IMR-90 (cell line): ENCODE measurements around the gene ITGA1. TPM values are rescaled to one million over a fixed set of nuclear protein-coding genes. Genes with fewer than 3 reads are reported as not detected.

Source experiments
- ATAC-seq: fragments of 200-7000 bp; cut with Tn5 transposase; 2 replicates; pipeline ENCODE4 v1.9.1; 2020; ENCODE audit warnings: low read depth, mild to moderate bottlenecking, moderate library complexity
- BruUV-seq: library from RNA; stranded (reverse); fragments of 400-500 nt; replicated peaks from 2 replicates; lab custom pipeline; 2021; lab: Mats Ljungman, UMichigan
- CTCF ChIA-PET: fragments of 300-600 bp; formaldehyde crosslinking; extraction: SDS; loops from one replicate; lab custom pipeline; 2021; ENCODE audit warnings: antibody characterized with exemption; lab: Yijun Ruan, JAX
- POLR2A ChIA-PET: fragments of 300-600 bp; sonication (Branson Sonifier 250); formaldehyde crosslinking; loops from one replicate; lab custom pipeline; 2022; ENCODE audit warnings: antibody characterized with exemption; ENCODE audit not compliant: unreplicated experiment; lab: Charles Lee
- DNase-seq: peaks from one replicate; pipeline ENCODE4 v3.0.0; 2013
- H2AFZ ChIP-seq: replicated peaks from 2 replicates; pipeline ENCODE3; 2013; ENCODE audit warnings: low read length, mild to moderate bottlenecking; ENCODE audit not compliant: poor library complexity
- H2AK5ac ChIP-seq: 2 replicates; pipeline ENCODE4 v1.6.1; 2013; ENCODE audit warnings: low read depth, low read length, inconsistent platforms
- H2AK9ac ChIP-seq: replicated peaks from 2 replicates; pipeline ENCODE3; 2013; ENCODE audit warnings: mild to moderate bottlenecking, low read depth, low read length, moderate library complexity; ENCODE audit not compliant: poor library complexity
- H2BK120ac ChIP-seq: 2 replicates; pipeline ENCODE4 v1.6.1; 2013; ENCODE audit warnings: low read depth, low read length, inconsistent platforms
- H2BK15ac ChIP-seq: 3 replicates; pipeline ENCODE4 v1.6.1; 2013; ENCODE audit warnings: low read depth, low read length, inconsistent platforms
- H2BK20ac ChIP-seq: 2 replicates; pipeline ENCODE4 v1.6.1; 2013; ENCODE audit warnings: low read depth, mild to moderate bottlenecking, inconsistent platforms, low read length, moderate library complexity
- H2BK5ac ChIP-seq: 2 replicates; pipeline ENCODE4 v1.6.1; 2013; ENCODE audit warnings: mild to moderate bottlenecking, low read depth, low read length, inconsistent platforms; ENCODE audit not compliant: poor library complexity, severe bottlenecking
- H3K14ac ChIP-seq: replicated peaks from 2 replicates; pipeline ENCODE4 v1.6.1; 2013; ENCODE audit warnings: low read depth, low read length, inconsistent platforms
- H3K18ac ChIP-seq: 2 replicates; pipeline ENCODE4 v1.6.1; 2013; ENCODE audit warnings: low read depth, low read length, control low read depth
- H3K23ac ChIP-seq: 2 replicates; pipeline ENCODE4 v1.6.1; 2013; ENCODE audit warnings: low read depth, low read length, inconsistent platforms
- H3K27ac ChIP-seq: 2 replicates; pipeline ENCODE4 v1.5.1; 2013; ENCODE audit warnings: mild to moderate bottlenecking, control low read depth, low read length; ENCODE audit not compliant: insufficient read depth
- H3K27me3 ChIP-seq: 2 replicates; pipeline ENCODE4 v1.6.1; 2013; ENCODE audit warnings: low read length; ENCODE audit not compliant: control insufficient read depth, insufficient read depth
- H3K36me3 ChIP-seq: 2 replicates; pipeline ENCODE4 v1.6.1; 2013; ENCODE audit warnings: low read length, mixed read lengths; ENCODE audit not compliant: control insufficient read depth, insufficient read depth
- H3K4ac ChIP-seq: 2 replicates; pipeline ENCODE4 v1.6.1; 2013; ENCODE audit warnings: low read depth, low read length, inconsistent platforms
- H3K4me1 ChIP-seq: 2 replicates; pipeline ENCODE4 v1.6.1; 2013; ENCODE audit warnings: low read length, mixed read lengths; ENCODE audit not compliant: control insufficient read depth, insufficient read depth
- H3K4me2 ChIP-seq: 2 replicates; pipeline ENCODE4 v1.6.1; 2013; ENCODE audit warnings: low read depth, mild to moderate bottlenecking, control low read depth, low read length, moderate library complexity
- H3K4me3 ChIP-seq: 2 replicates; pipeline ENCODE4 v1.5.1; 2013; ENCODE audit warnings: low read depth, mild to moderate bottlenecking, control low read depth, low read length, moderate library complexity; ENCODE audit not compliant: insufficient read depth
- H3K56ac ChIP-seq: 2 replicates; pipeline ENCODE4 v1.6.1; 2013; ENCODE audit warnings: low read length, inconsistent platforms; ENCODE audit not compliant: insufficient read depth; ENCODE audit errors: extremely low read depth
- H3K79me1 ChIP-seq, 2 experiments: 2 replicates each; pipeline ENCODE4 v1.6.1; 2013; ENCODE audit warnings: low read length in 2 of 2, inconsistent platforms in 1 of 2, low read depth in 1 of 2
- H3K9ac ChIP-seq: 2 replicates; pipeline ENCODE4 v1.6.1; 2013; ENCODE audit warnings: low read depth, low read length, control low read depth
- H3K9me1 ChIP-seq: 2 replicates; pipeline ENCODE4 v1.6.1; 2013; ENCODE audit warnings: low read length, inconsistent platforms; ENCODE audit not compliant: insufficient read depth
- H3K9me3 ChIP-seq: 2 replicates; pipeline ENCODE4 v1.6.1; 2013; ENCODE audit warnings: low read length; ENCODE audit not compliant: control insufficient read depth, insufficient read depth
- H4K20me1 ChIP-seq: 2 replicates; pipeline ENCODE4 v1.6.1; 2013; ENCODE audit warnings: low read length, inconsistent platforms; ENCODE audit not compliant: insufficient read depth
- H4K5ac ChIP-seq: 2 replicates; pipeline ENCODE4 v1.6.1; 2013; ENCODE audit warnings: mild to moderate bottlenecking, low read depth, low read length, control low read depth
- H4K8ac ChIP-seq, 2 experiments: 2 replicates each; pipeline ENCODE4 v1.6.1; 2013; ENCODE audit warnings: low read depth in 2 of 2, low read length in 2 of 2, control low read depth in 1 of 2, inconsistent platforms in 1 of 2
- H4K91ac ChIP-seq: 2 replicates; pipeline ENCODE4 v1.6.1; 2013; ENCODE audit warnings: low read depth, low read length, inconsistent platforms; ENCODE audit not compliant: insufficient read depth
- MAZ ChIP-seq: IDR thresholded peaks from 2 replicates; pipeline ENCODE4 v1.6.1; 2012; ENCODE audit warnings: low read depth, mild to moderate bottlenecking, low read length, improper control_type of control experiment, moderate library complexity, borderline replicate concordance
- POLR2A ChIP-seq: IDR thresholded peaks from 2 replicates; pipeline ENCODE4 v1.6.1; 2012; ENCODE audit warnings: mild to moderate bottlenecking, low read depth, low read length
- SMC3 ChIP-seq: fragments of 150-350 bp; IDR thresholded peaks from 2 replicates; pipeline ENCODE4 v1.6.1; 2016; ENCODE audit warnings: low read depth, mild to moderate bottlenecking, antibody characterized with exemption, low read length, moderate library complexity
- WGBS, 2 experiments: methylation state at CpG; one replicate each; pipeline versions ENCODE4 v1.1.5 to v1.1.7; 2013; ENCODE audit warnings: missing lambda C conversion rate in 2 of 2; ENCODE audit not compliant: insufficient read length in 1 of 2; ENCODE audit errors: extremely low coverage in 2 of 2; 5-methylcytosine and 5-hydroxymethylcytosine counted together
- dilution Hi-C: fragments of 300-500 bp; cut with HindIII; formaldehyde crosslinking; loops from one replicate; pipeline ENCODE4 v1.14.3; 2018; ENCODE audit warnings: low sequenced_read_pairs; ENCODE audit not compliant: unreplicated experiment
- in situ Hi-C: fragments of 300-500 bp; cut with MboI; formaldehyde crosslinking; loops from 3 replicates; pipeline ENCODE4 v1.14.3; 2019; ENCODE audit warnings: low sequenced_read_pairs, inconsistent platforms, mixed read lengths
- intact Hi-C: fragments of 100-400 bp; cut with micrococcal nuclease; formaldehyde crosslinking; loops from 2 replicates; pipeline ENCODE4 v1.10.0; 2022
- polyA plus RNA-seq, 3 experiments: library from polyadenylated mRNA; depleted of rRNA; stranded (reverse); fragments of >200 nt; gene quantifications; 2 replicates each; pipeline ENCODE4 v1.2.3, GENCODE V29; 2012; ENCODE audit warnings: low replicate concordance in 1 of 3
- total RNA-seq: library from RNA; depleted of rRNA; stranded (reverse); fragments of >200 nt; gene quantifications from 2 replicates; pipeline ENCODE4 v1.2.3, GENCODE V29; 2012
- TF ChIP-seq, protein P1 (sequence below): fragments of 150-350 bp; IDR thresholded peaks from 2 replicates; pipeline ENCODE4 v1.6.1; 2017; ENCODE audit warnings: mild to moderate bottlenecking, antibody characterized with exemption, low read length, low read depth

ITGA1 gene
- total and polyA plus RNA-seq, 2 of the 4 experiments (the other 2 are of a cell fraction) = 22.3 to 95.2 TPM

DNA sequence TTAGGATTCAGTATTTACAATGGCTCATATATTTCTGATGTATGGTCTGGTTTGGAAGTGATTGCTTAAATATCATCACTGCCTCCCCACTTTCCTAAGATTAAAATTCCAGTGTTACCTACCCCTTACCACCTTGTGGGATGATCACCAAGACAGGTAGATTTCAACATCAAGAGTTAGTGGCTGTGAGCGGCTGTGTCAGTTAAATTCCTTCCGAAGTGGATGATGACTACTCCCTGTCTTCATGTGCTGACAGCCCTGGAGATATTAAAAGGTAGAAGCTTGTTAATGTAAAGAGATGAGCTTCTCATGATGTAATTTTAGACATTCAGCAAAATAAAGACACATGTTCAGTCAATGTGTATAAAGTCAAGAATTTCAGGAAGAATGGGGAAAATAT, 205.7 kb downstream of the ITGA1 start:
- no peak overlapping the region for H2AK9ac ChIP-seq
- no peak overlapping the region for H4K5ac ChIP-seq
- H3K36me3 ChIP-seq = peaks cover 5% of the 10 kb centered on the region; the same call in 1 of the 2 replicates
- no peak overlapping the region for H2BK15ac ChIP-seq
- no peak overlapping the region for H2AFZ ChIP-seq
- no peak overlapping the region for H3K4me2 ChIP-seq
- no peak overlapping the region for H2BK5ac ChIP-seq
- ChIA-PET CTCF (interaction anchor here (0.6 to 0.8 kb wide), 3 partner anchors 44 to 81 kb away, joined by 3 read pairs; no protein-coding TSS in a partner anchor), POLR2A (no interaction called here)
- H3K4me1 ChIP-seq = peaks cover 19% of the 10 kb centered on the region
- peaks cover 8% of the 10 kb centered on the region; the same call in 1 of the 2 replicates for H3K9me1 ChIP-seq
- peak overlapping the region; percentile 28; the same call in 1 of the 2 replicates for H3K23ac ChIP-seq
- no peak overlapping the region for H2AK5ac ChIP-seq
- in situ Hi-C loops (no loop called here), intact Hi-C loops (loop anchor here (5.0 kb wide), 1 partner anchor 34 kb away; no protein-coding TSS in a partner anchor), dilution Hi-C loops (no loop called here)
- DNase-seq = no peak
- H3K4ac ChIP-seq = no peak overlapping the region
- no peak overlapping the region for H3K56ac ChIP-seq
- H3K4me3 ChIP-seq = no peak overlapping the region
- H3K27me3 ChIP-seq = no peaks in the 10 kb centered on the region
- H3K9me3 ChIP-seq = no peaks in the 10 kb centered on the region
- H3K14ac ChIP-seq = no peak overlapping the region
- no peak overlapping the region for H4K91ac ChIP-seq
- whole genome bisulfite sequencing, 2 experiments = no CpG with 5 or more reads among the region's 2 CpGs
- no TSS peak for BruUV-seq
- H3K79me1 ChIP-seq = peaks cover 0 to 64% of the 10 kb centered on the region in 2 experiments; a peak in 2 of 4 replicates
- no peak overlapping the region for H2BK20ac ChIP-seq
- no peak overlapping the region for H3K27ac ChIP-seq
- no peak for ATAC-seq
- peaks cover 10% of the 10 kb centered on the region; the same call in 1 of the 2 replicates for H4K20me1 ChIP-seq
- H2BK120ac ChIP-seq = no peak overlapping the region
- no peak overlapping the region for H4K8ac ChIP-seq
- H3K18ac ChIP-seq = no peak overlapping the region
- TF ChIP-seq POLR2A = no peak
- TF ChIP-seq, protein P1, sequence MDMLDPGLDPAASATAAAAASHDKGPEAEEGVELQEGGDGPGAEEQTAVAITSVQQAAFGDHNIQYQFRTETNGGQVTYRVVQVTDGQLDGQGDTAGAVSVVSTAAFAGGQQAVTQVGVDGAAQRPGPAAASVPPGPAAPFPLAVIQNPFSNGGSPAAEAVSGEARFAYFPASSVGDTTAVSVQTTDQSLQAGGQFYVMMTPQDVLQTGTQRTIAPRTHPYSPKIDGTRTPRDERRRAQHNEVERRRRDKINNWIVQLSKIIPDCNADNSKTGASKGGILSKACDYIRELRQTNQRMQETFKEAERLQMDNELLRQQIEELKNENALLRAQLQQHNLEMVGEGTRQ = no peak
- no peak for TF ChIP-seq SMC3
- no peak for TF ChIP-seq MAZ
- no peak overlapping the region for H3K9ac ChIP-seq
